Uterus (tissue), 2 donors: ENCODE measurements around the gene C19orf25.

Source experiments
- POLR2A ChIP-seq, 2 donors: fragments of 450-650 bp; IDR thresholded peaks; one replicate each; pipeline ENCODE4 v1.6.1; 2016; ENCODE audit warnings: antibody characterized with exemption in 2 of 2, mild to moderate bottlenecking in 1 of 2, moderate library complexity in 1 of 2
- TF ChIP-seq, protein P1 (sequence below), 4 experiments: fragments of 200-600 bp in 2 of 4; fragments of 450-650 bp in 2 of 4; sonication (generic) in 2 of 4; IDR thresholded peaks; one replicate each; pipeline ENCODE4 v1.5.1; 2016 to 2019; ENCODE audit warnings: antibody characterized with exemption in 4 of 4, mild to moderate bottlenecking in 2 of 4, moderate library complexity in 1 of 4

DNA sequence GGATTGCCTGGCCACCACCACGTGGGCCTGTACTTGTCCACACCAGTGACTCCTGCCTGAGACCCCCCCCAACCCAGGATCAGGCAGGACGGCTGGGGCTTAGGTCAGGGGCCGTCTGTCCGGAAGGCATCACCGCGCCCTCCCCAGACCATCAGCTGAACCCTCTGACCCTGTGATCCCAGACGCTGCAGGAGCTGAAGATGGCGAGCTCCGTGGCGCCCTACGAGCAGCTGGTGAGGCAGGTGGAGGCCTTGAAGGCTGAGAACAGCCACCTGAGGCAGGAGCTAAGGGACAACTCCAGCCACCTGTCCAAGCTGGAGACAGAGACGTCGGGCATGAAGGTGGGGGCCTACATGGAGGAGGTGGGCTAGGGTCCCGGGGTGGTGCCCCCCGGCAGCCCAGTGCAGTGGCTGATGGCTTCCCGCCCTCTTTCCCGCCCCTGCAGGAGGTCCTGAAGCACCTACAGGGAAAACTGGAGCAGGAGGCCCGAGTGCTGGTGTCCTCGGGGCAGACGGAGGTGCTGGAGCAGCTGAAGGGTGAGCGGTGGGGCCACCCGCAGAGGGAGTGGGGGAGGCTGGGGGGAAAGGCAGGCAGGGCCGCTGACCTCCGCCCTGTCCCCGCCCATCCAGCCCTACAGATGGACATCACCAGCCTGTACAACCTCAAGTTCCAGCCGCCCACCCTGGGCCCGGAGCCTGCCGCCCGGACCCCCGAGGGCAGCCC is 26.1 kb downstream of the C19orf25 start:
- TF ChIP-seq POLR2A (IDR thresholded peaks at IDR 0.05), result no peak
- TF ChIP-seq, protein P1, sequence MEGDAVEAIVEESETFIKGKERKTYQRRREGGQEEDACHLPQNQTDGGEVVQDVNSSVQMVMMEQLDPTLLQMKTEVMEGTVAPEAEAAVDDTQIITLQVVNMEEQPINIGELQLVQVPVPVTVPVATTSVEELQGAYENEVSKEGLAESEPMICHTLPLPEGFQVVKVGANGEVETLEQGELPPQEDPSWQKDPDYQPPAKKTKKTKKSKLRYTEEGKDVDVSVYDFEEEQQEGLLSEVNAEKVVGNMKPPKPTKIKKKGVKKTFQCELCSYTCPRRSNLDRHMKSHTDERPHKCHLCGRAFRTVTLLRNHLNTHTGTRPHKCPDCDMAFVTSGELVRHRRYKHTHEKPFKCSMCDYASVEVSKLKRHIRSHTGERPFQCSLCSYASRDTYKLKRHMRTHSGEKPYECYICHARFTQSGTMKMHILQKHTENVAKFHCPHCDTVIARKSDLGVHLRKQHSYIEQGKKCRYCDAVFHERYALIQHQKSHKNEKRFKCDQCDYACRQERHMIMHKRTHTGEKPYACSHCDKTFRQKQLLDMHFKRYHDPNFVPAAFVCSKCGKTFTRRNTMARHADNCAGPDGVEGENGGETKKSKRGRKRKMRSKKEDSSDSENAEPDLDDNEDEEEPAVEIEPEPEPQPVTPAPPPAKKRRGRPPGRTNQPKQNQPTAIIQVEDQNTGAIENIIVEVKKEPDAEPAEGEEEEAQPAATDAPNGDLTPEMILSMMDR (IDR thresholded peaks at IDR 0.05), result no peak
